MM.1S (cell line): Measurements from ENCODE around the gene ARRDC2.

Experiments
- DNase-seq: peaks from one replicate; pipeline ENCODE4 v3.0.0-alpha.2; 2015
- H2AFZ ChIP-seq: fragments of 300-600 bp; sonication (generic); 2 replicates; pipeline ENCODE4 v1.6.0; 2016; ENCODE audit warnings: antibody characterized with exemption, low read length
- H3F3A ChIP-seq: fragments of 300-600 bp; sonication (generic); 2 replicates; pipeline ENCODE4 v1.6.1; 2016; ENCODE audit warnings: mild to moderate bottlenecking, antibody characterized with exemption, low read length, moderate library complexity, mixed read lengths; ENCODE audit not compliant: insufficient read depth
- H3K27ac ChIP-seq: fragments of 300-600 bp; sonication (generic); 2 replicates; pipeline ENCODE4 v1.5.1; 2016; ENCODE audit warnings: mild to moderate bottlenecking, low read length
- H3K27me3 ChIP-seq: fragments of 300-600 bp; sonication (generic); replicated peaks from 2 replicates; pipeline ENCODE4 v1.6.0; 2016; ENCODE audit warnings: low read length; ENCODE audit not compliant: insufficient read depth
- H3K36me3 ChIP-seq: fragments of 300-600 bp; sonication (generic); replicated peaks from 2 replicates; pipeline ENCODE4 v1.6.1; 2016; ENCODE audit warnings: mild to moderate bottlenecking, low read length, mixed read lengths; ENCODE audit not compliant: insufficient read depth
- H3K4me1 ChIP-seq: fragments of 300-600 bp; sonication (generic); 2 replicates; pipeline ENCODE4 v1.6.1; 2016; ENCODE audit warnings: low read length, mixed read lengths
- H3K4me2 ChIP-seq: fragments of 300-600 bp; sonication (generic); 2 replicates; pipeline ENCODE4 v1.6.0; 2016; ENCODE audit warnings: low read depth, low read length
- H3K4me3 ChIP-seq: fragments of 300-600 bp; sonication (generic); 2 replicates; pipeline ENCODE4 v1.5.1; 2016; ENCODE audit warnings: low read length, mixed read lengths
- H3K79me2 ChIP-seq: fragments of 300-600 bp; sonication (generic); 2 replicates; pipeline ENCODE4 v1.6.1; 2016; ENCODE audit warnings: mixed run types, low read length, mixed read lengths
- H3K9ac ChIP-seq: fragments of 300-600 bp; sonication (generic); 2 replicates; pipeline ENCODE4 v1.6.1; 2016; ENCODE audit warnings: low read length, mixed read lengths
- H3K9me2 ChIP-seq: fragments of 300-600 bp; sonication (generic); replicated peaks from 2 replicates; pipeline ENCODE4 v1.6.1; 2016; ENCODE audit warnings: mild to moderate bottlenecking, low read length, mixed read lengths; ENCODE audit not compliant: insufficient read depth
- H3K9me3 ChIP-seq: fragments of 300-600 bp; sonication (generic); replicated peaks from 2 replicates; pipeline ENCODE4 v1.6.1; 2016; ENCODE audit warnings: mild to moderate bottlenecking, low read length, mixed read lengths; ENCODE audit not compliant: insufficient read depth
- H4K20me1 ChIP-seq: fragments of 300-600 bp; sonication (generic); 2 replicates; pipeline ENCODE4 v1.6.1; 2016; ENCODE audit warnings: mild to moderate bottlenecking, low read length, moderate library complexity, mixed read lengths; ENCODE audit not compliant: insufficient read depth
- EZH2 ChIP-seq: fragments of 300-600 bp; sonication (generic); optimal IDR thresholded peaks from 2 replicates; pipeline ENCODE3; 2017; ENCODE audit warnings: low read depth, mild to moderate bottlenecking, antibody characterized with exemption, low read length, mixed read lengths
- EZH2phosphoT487 ChIP-seq: fragments of 300-600 bp; sonication (generic); IDR thresholded peaks from 2 replicates; pipeline ENCODE4 v1.6.1; 2018; ENCODE audit warnings: antibody characterized with exemption, low read length
- TF ChIP-seq, protein P1 (sequence below): fragments of 300-600 bp; sonication (generic); IDR thresholded peaks from 2 replicates; pipeline ENCODE4 v1.5.1; 2016; ENCODE audit warnings: antibody characterized with exemption, low read length, mixed read lengths

The ARRDC2 gene

GRCh38 chr19:17977021-17977420, 30.9 kb upstream of the ARRDC2 start:
- H3K9me2 ChIP-seq, result no peaks in the 10 kb centered on the region
- no peaks in the 10 kb centered on the region for H3K9me3 ChIP-seq
- H3K27me3 ChIP-seq, result peaks cover 88% of the 10 kb centered on the region
- no peaks in the 10 kb centered on the region for H4K20me1 ChIP-seq
- DNase-seq, result no peak
- H3K4me2 ChIP-seq, result no peak overlapping the region
- no peaks in the 10 kb centered on the region for H3F3A ChIP-seq
- no peaks in the 10 kb centered on the region for H3K36me3 ChIP-seq
- H3K4me3 ChIP-seq, result no peak overlapping the region
- no peaks in the 10 kb centered on the region for H3K4me1 ChIP-seq
- no peak overlapping the region for H3K27ac ChIP-seq
- H2AFZ ChIP-seq, result no peak overlapping the region
- no peak for TF ChIP-seq EZH2
- TF ChIP-seq, protein P1, sequence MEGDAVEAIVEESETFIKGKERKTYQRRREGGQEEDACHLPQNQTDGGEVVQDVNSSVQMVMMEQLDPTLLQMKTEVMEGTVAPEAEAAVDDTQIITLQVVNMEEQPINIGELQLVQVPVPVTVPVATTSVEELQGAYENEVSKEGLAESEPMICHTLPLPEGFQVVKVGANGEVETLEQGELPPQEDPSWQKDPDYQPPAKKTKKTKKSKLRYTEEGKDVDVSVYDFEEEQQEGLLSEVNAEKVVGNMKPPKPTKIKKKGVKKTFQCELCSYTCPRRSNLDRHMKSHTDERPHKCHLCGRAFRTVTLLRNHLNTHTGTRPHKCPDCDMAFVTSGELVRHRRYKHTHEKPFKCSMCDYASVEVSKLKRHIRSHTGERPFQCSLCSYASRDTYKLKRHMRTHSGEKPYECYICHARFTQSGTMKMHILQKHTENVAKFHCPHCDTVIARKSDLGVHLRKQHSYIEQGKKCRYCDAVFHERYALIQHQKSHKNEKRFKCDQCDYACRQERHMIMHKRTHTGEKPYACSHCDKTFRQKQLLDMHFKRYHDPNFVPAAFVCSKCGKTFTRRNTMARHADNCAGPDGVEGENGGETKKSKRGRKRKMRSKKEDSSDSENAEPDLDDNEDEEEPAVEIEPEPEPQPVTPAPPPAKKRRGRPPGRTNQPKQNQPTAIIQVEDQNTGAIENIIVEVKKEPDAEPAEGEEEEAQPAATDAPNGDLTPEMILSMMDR, result no peak
- no peak for TF ChIP-seq EZH2phosphoT487
- H3K79me2 ChIP-seq, result no peaks in the 10 kb centered on the region
- no peak overlapping the region for H3K9ac ChIP-seq

DNA sequence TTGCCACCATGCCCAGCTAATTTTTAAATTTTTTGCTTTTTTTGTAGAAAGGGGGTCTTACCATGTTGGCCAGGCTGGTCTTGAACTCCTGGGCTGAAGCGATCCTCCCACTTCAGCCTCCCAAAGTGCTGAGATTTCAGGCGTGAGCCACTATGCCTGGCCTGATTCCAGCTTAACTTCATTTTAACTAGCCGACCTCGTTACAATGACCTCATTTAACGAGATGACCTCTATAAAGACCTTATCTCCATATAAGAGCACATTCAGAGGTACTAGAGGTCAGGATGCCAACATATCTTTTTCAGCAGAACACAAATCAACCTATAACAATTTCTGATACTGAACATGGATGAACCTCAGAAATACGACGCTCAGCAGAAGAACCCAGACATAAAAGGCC, 30.5 kb upstream of the ARRDC2 start:
- Histone ChIP-seq H4K20me1 (no peaks in the 10 kb centered on the region), H3K36me3 (no peaks in the 10 kb centered on the region), H3K9me3 (no peaks in the 10 kb centered on the region), H3K4me3 (no peak overlapping the region), H3K4me1 (no peaks in the 10 kb centered on the region), H3K4me2 (no peak overlapping the region), H2AFZ (no peak overlapping the region), H3K27me3 (peaks cover 88% of the 10 kb centered on the region), H3F3A (no peaks in the 10 kb centered on the region), H3K27ac (no peak overlapping the region), H3K79me2 (no peaks in the 10 kb centered on the region), H3K9me2 (no peaks in the 10 kb centered on the region), H3K9ac (no peak overlapping the region)
- no peak for DNase-seq
- TF ChIP-seq, protein P1, result no peak
- TF ChIP-seq EZH2 (no peak), EZH2phosphoT487 (no peak)

DNA sequence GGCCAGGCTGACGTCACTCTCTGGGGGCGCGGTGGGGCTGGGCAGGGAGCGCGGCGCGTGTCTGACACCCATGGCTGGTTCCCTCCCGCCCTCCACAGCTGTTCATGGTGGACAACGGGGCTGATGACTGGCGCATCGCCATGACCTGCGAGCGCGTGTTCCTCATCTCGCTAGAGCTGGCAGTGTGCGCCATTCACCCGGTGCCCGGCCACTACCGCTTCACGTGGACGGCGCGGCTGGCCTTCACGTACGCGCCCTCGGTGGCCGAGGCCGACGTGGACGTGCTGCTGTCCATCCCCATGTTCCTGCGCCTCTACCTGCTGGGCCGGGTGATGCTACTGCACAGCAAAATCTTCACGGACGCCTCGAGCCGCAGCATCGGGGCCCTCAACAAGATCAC, 26.4 kb upstream of the ARRDC2 start:
- Histone ChIP-seq H3K9ac (no peak overlapping the region), H3K4me3 (no peak overlapping the region), H3K4me1 (no peaks in the 10 kb centered on the region), H2AFZ (no peak overlapping the region), H4K20me1 (no peaks in the 10 kb centered on the region), H3F3A (no peaks in the 10 kb centered on the region), H3K79me2 (no peaks in the 10 kb centered on the region), H3K9me2 (no peaks in the 10 kb centered on the region), H3K27ac (no peak overlapping the region), H3K27me3 (peaks cover 90% of the 10 kb centered on the region), H3K4me2 (no peak overlapping the region), H3K36me3 (no peaks in the 10 kb centered on the region), H3K9me3 (no peaks in the 10 kb centered on the region)
- no peak for DNase-seq
- TF ChIP-seq, protein P1, result no peak
- no peak for TF ChIP-seq EZH2
- TF ChIP-seq EZH2phosphoT487, result no peak

- Histone ChIP-seq H3K36me3 (no peaks in the 10 kb centered on the region), H3K9ac (no peak overlapping the region)
Observed at GRCh38 chr19:17982430-17982829, 25.5 kb upstream of the ARRDC2 start.

More at GRCh38 chr19:17982430-17982829, 25.5 kb upstream of the ARRDC2 start:
- no peak overlapping the region for H2AFZ ChIP-seq
- H3K4me3 ChIP-seq, result no peak overlapping the region
- H3K27ac ChIP-seq, result no peak overlapping the region
- no peaks in the 10 kb centered on the region for H3K4me1 ChIP-seq
- peaks cover 91% of the 10 kb centered on the region for H3K27me3 ChIP-seq
- no peak for TF ChIP-seq EZH2phosphoT487
- TF ChIP-seq, protein P1, result no peak
- no peak for TF ChIP-seq EZH2
- H4K20me1 ChIP-seq, result no peaks in the 10 kb centered on the region
- H3K9me2 ChIP-seq, result no peaks in the 10 kb centered on the region
- no peak overlapping the region for H3K4me2 ChIP-seq
- no peaks in the 10 kb centered on the region for H3K79me2 ChIP-seq
- H3K9me3 ChIP-seq, result no peaks in the 10 kb centered on the region
- DNase-seq, result no peak
- H3F3A ChIP-seq, result no peaks in the 10 kb centered on the region
